ENCODE data around the gene ALDH16A1.

ALDH16A1 gene

DNA sequence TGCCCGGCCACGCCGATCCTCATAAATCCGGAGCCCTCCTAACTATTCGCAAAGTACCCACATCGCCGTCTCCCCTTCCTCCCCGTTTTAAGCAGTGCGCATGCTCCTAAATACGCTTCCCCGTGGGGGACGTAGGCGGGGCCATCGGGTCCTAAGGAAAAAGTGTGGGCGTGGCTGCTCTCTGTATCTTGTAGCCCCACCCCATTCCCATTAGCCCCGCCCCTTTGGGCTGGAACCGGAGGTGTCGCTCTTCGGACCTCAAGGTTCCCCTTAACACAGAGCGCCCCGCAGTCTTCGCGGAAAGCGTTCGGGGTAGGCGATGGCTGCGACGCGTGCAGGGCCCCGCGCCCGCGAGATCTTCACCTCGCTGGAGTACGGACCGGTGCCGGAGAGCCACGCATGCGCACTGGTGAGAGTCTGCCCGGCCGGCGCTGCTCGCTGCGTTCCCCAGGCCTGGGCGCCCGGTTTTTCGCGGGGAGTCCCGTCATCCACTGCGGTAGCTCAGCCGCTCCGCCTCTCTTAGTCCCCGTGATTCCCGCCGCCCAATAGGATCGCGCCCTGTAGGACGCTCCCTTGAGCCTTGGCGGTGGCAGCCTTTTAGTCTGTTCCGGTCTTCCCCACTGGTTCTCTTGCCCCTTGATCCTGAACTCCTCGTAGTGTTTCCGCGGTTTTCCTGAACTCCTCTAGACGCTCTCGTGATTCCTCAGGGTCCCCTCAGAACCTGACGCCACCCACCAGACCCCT is at the start of gene ALDH16A1:
ALDH16A1 (plus strand) TSS at position 213 of the 744 bp plus-strand sequence; CDS start at position 320, 107 bp downstream.
- DNase-seq: peak; percentile 98

GRCh38 chr19:49403404-49404187 is 49.4 kb upstream of the ALDH16A1 start:
- DNase-seq: peak; percentile 20

- no peak for DNase-seq
Measured at GRCh38 chr19:49407079-49407478, 45.9 kb upstream of the ALDH16A1 start.

DNA sequence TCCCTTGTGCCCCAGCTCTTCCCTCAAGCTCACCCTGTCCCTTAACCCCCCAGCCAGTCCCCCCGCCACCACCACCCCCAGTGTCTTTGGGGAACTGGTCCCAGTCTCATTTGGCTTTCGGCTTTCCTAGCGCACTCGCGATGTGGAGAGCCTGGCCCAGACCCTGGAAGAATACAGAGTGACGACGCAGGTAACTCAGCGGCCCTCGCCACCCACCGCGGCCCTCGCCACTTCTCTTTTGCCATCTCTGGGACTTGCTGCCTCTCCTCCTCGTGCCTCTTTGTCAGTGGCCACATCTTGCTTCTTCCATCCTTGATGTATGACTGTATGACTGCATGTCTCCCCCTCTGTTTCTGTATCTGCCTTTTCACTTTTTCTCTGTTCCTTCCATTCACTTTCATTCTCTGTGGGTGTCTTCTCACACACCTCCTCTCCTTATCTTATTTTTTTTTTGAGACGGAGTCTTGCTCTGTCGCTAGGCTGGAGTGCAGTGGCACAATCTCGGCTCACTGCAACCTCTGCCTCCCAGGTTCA is 45.5 kb upstream of the ALDH16A1 start:
- no peak for DNase-seq

DNA sequence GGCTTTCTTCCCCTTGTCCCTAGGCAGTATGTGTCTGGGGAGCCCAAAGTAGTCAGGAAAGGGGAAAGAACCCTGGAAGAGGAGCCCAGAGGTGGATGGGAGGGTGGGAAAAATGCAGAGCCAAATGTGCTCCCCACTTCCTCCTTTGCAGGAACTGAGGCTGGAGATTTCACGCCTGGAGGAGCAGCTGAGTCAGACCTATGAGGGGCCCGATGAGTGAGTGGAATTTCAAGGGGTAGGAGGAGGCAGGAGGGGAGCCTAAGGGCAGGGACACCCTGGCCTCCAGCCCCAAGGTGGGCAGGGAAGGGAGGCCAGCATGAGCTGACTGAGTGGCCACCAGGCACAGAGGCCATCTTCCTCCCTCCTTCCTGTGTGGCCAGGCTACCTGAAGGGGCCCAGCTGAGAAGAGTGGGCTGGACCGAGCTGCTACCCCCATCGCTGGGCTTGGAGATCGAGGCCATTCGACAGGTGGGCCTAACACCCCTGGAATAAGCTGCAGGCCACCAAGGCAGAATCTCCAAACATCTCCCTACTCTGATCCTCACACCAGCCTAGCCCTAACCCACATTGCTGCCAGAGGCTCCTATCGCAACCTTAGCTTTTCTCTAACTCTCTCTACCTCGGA is 44.1 kb upstream of the ALDH16A1 start:
- DNase-seq: no peak

GRCh38 chr19:49409441-49410029 is 43.5 kb upstream of the ALDH16A1 start:
- DNase-seq: no peak

DNA sequence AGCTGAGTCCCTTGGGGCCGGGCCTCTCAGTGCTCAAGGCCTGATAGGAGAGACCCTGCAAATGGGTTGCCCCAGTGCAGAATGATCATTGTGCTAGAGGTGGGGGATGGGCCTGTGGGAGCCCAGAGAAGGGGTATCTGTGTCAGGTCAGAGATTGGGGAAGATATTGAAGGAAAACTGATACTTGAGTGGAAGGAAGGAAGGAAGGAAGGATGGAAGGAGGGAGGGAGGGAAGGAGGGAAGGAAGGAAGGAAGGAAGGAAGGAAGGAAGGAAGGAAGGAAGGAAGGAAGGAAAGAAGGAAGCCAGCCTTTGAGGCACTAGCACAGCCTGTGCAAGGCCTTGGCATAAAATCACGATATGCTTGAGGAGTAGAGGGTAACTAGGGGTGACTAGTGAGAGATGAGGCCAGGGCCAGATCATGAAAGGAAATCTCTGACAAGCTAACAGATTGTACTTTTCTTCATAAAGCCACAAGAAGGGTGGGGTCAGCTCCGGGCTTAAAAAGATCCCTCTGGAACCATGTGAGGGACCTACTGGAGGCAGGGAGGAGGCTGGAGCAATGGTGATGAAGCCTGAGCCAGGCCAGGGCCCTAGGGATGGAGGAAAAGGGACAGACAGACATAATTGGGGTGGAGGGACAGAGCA is 41.2 kb upstream of the ALDH16A1 start:
- DNase-seq: no peak

GRCh38 chr19:49413348-49413747 is 39.7 kb upstream of the ALDH16A1 start:
- DNase-seq: no peak

- DNase-seq: no peak
Measured at GRCh38 chr19:49414256-49414655, 38.8 kb upstream of the ALDH16A1 start.

- DNase-seq: no peak
Measured at GRCh38 chr19:49415102-49415809, 37.8 kb upstream of the ALDH16A1 start.

- DNase-seq: no peak
Measured at GRCh38 chr19:49415810-49416200, 37.2 kb upstream of the ALDH16A1 start.

GRCh38 chr19:49417088-49417487 is 35.9 kb upstream of the ALDH16A1 start:
- no peak for DNase-seq

GRCh38 chr19:49418511-49418910 is 34.5 kb upstream of the ALDH16A1 start:
- no peak for DNase-seq

DNA sequence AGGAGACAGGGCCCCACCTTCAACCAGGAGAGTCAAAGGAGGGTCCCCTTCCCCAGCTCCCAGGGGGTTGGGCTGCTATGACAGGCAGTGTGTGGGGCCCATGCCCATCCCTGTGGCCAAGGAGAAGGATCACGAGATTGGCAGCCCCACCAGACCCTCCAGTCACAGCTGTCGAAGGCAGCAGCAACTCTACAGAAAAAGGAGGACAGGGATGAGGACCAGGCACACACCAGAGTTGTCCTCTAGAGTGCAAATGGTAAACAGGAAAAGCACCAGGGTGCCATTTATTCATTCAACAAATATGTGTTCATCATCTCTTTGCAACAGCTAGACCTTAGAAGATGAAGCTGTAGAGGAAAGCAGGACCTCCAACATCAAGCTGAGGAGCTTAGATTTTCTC is 33.9 kb upstream of the ALDH16A1 start:
- no peak for DNase-seq

- DNase-seq: no peak
Measured at GRCh38 chr19:49420227-49420626, 32.8 kb upstream of the ALDH16A1 start.

DNA sequence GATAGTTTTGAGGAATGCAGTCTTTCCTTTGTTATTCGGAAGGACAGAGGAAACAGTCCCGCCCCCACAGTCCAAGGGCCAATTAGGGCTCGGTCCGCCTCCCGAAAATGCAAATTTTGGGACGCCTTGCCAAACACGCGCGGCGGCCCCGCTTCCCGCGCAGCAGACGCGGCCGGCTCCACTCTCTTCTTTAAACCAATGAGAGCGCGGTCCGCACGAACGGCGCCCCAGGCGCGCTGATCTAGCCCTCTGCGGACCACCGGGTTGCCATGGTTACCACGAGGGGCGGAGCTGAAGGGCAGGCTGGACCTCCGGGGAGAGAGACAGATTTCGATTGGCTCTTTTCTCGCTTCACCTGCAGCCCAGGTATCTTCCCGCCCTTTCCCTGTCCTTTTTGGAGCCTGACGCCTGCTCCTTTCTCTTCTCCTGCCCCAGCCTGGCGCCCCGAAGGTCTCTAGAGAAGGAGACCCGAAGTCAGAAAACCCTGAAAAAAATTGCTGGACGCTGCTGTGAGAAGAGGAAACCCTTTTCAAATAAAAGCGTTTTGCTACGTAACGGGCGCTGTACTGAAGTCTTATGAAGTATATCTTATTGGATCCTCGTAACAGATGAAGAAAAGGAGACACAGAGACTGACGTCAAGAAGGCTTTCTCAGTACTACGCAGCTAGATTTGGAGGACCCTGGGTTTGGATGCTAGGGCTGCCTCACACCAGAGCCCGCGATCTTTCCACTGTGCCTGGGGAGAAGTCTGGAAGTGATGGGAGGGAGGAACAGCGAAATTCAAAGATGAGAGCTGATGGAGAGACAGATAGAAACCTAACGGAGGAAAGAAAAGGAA is 31.8 kb upstream of the ALDH16A1 start:
- peak; percentile 96 for DNase-seq

DNA sequence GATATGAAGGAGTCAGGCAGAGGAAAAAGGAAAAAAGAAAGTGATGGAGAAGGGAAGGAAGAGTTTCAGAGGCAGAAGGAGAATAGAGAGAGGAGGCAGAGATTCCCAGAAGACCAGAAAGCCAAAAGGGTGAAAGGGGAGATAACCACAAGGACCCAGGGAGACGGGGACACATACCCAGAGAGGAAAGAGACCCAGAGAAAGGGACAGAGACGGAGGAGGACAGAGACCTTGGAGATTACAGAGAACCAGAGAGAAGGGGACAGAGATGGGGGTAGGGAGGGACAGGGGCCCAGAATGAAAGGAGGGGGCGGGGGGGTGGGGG is 31.2 kb upstream of the ALDH16A1 start:
- DNase-seq: no peak

GRCh38 chr19:49422407-49423070 is 30.5 kb upstream of the ALDH16A1 start:
- peak; percentile 17 for DNase-seq

DNA sequence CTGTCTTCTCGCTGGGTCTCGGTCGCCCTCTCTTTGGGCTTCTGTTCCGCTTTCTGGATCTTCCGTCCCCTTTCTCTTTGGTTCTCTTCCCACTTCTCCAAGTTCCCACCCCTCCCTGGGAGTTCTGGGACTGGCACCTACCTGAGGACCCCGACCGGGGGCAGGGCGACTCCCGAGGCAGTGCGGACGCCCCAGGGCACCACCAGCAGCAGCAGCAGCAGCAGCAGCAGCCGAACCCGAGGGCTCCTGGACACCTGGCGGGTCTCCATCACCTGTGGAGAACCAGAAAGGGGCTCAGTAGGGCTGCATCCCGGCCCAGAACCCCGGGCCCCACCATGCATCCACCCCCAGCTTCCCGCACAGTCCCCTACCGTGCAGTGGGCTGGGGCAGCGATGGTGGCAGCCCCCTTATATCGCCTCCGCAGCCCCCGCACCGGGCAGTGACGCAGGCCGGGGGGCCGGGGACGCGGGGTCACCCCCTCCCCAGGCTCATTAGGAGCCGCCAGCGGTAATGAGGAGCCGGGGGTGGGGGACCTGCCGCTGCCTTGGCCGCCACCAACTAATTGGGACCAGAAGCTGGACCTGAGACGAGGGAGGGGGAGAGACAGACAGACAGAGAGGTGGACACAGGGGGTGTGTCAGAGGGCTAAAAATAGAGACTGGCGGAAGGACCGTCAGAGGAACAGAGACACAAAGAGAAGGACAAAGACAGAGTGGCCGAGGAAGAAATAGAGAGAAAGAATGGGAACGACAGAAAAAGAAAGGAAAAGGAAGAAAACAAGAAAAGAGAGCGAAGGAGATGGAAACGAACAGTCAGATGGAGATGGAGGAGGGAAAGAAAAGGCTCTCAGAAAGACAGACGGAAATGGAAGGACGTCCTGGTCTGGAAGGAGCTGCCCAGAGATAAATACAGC is 29.7 kb upstream of the ALDH16A1 start, which contains the start of gene PTH2:
PTH2 (minus strand) TSS at position 371 of the 914 bp plus-strand sequence; CDS start at position 269, 102 bp downstream.
- no peak for DNase-seq
